ENCODE results near the gene CCR9.

CCR9 gene

GRCh38 chr3:45892161-45892560, 5.8 kb downstream of the CCR9 start:
- H3K4me3 ChIP-seq (ENCODE audit: control insufficient read depth, low read depth, low read length), result no peak overlapping the region
- DNase-seq (ENCODE audit: low read depth), result no peak
- TF ChIP-seq, protein P1, sequence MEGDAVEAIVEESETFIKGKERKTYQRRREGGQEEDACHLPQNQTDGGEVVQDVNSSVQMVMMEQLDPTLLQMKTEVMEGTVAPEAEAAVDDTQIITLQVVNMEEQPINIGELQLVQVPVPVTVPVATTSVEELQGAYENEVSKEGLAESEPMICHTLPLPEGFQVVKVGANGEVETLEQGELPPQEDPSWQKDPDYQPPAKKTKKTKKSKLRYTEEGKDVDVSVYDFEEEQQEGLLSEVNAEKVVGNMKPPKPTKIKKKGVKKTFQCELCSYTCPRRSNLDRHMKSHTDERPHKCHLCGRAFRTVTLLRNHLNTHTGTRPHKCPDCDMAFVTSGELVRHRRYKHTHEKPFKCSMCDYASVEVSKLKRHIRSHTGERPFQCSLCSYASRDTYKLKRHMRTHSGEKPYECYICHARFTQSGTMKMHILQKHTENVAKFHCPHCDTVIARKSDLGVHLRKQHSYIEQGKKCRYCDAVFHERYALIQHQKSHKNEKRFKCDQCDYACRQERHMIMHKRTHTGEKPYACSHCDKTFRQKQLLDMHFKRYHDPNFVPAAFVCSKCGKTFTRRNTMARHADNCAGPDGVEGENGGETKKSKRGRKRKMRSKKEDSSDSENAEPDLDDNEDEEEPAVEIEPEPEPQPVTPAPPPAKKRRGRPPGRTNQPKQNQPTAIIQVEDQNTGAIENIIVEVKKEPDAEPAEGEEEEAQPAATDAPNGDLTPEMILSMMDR (conservative IDR thresholded peaks at IDR 0.05; ENCODE audit: control insufficient read depth, insufficient read depth, low read depth, low read length), result no peak

DNA sequence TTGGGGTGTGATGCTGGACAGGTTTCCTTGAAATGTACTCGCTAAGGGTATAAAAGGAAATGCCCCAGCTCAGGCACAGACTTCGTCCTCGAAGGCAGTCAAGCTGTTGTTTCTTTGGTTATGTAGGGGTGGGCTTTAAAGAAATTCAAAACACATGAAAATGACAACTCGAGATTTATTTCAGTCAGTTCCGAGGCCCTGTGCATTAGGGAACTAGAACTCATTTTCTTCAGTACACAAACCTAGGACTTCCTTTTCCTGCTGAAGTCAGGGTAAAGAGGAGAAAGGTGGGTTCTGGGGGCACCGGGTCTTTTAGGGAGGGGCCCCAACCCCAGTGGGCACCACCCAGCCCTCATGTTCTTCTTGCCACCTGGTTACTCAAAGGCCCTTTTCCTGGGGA, 7.7 kb downstream of the CCR9 start:
- no peak overlapping the region for H3K4me3 ChIP-seq (ENCODE audit: control insufficient read depth, low read depth, low read length)
- TF ChIP-seq, protein P1 (conservative IDR thresholded peaks at IDR 0.05; ENCODE audit: control insufficient read depth, insufficient read depth, low read depth, low read length), result no peak

DNA sequence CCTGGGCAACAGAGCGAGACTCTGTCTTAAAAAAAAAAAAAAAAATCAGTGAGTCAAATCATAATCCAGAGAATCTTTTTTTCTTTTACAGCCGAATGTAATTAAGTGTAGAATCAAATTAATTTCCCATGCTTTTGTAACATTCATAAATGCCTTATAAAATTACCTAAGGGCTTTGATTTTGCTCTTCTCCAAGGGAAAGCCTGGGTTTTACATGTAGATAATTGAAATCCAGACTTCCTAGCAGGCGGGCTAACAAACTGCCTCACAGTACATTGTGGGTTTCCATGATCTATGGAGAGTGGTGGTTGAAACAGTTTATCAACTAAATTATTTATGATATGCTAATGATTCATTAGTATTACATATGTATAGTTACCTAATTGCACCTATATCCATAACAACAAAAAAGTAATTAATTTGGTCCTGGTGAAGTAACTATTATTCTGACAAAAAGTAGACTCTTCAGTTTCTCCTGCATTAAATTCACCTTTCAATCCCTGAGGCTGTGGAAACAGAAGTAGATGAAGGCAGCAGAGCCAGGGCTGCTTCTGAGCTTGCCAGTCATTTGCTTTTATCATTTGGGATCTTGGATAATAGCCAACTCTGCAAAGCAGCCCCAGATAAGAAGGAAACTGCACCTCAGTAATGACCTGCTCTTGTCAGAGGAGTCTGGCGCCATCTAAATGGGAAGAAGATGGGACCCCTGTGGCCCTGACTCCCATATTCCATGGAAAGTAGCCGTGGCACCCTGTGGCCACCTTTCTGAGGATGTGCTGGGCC, 9.5 kb downstream of the CCR9 start:
- TF ChIP-seq, protein P1 (conservative IDR thresholded peaks at IDR 0.05; ENCODE audit: control insufficient read depth, insufficient read depth, low read depth, low read length), result no peak
- no peak overlapping the region for H3K4me3 ChIP-seq (ENCODE audit: control insufficient read depth, low read depth, low read length)

More for the DNA sequence above, 7.7 kb downstream of the CCR9 start:
- no peak for DNase-seq (ENCODE audit: low read depth)

GRCh38 chr3:45896956-45897355, 10.6 kb downstream of the CCR9 start:
- DNase-seq (ENCODE audit: low read depth), result peak; percentile 34
- no peak overlapping the region for H3K4me3 ChIP-seq (ENCODE audit: control insufficient read depth, low read depth, low read length)
- TF ChIP-seq, protein P1 (conservative IDR thresholded peaks at IDR 0.05; ENCODE audit: control insufficient read depth, insufficient read depth, low read depth, low read length), result no peak

More for the DNA sequence above, 9.5 kb downstream of the CCR9 start:
- DNase-seq (ENCODE audit: low read depth), result no peak

DNA sequence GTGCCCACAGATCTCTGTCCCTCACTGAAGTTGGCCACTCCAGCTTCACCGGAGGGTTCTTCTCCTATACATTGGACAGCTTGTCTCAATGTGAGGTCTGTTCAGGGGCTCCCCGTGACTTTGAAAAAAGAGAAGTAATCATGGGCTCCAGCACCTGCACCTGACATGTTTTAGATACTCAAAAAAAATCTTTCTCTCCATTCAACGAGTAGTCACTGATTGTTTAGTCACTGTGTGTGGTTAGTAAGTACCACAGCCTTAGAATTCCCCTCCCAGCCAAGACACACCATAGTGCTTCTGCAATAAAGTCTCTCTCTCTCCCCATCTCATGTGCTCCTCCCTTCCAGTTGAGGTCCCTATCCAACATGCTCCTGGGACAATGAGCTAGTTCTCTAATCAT, 18.6 kb downstream of the CCR9 start:
- no peak for DNase-seq (ENCODE audit: low read depth)
- no peak overlapping the region for H3K4me3 ChIP-seq (ENCODE audit: control insufficient read depth, low read depth, low read length)
- TF ChIP-seq, protein P1 (conservative IDR thresholded peaks at IDR 0.05; ENCODE audit: control insufficient read depth, insufficient read depth, low read depth, low read length), result no peak

GRCh38 chr3:45905755-45906154, 19.4 kb downstream of the CCR9 start:
- TF ChIP-seq, protein P1 (conservative IDR thresholded peaks at IDR 0.05; ENCODE audit: control insufficient read depth, insufficient read depth, low read depth, low read length), result no peak
- DNase-seq (ENCODE audit: low read depth), result no peak
- no peak overlapping the region for H3K4me3 ChIP-seq (ENCODE audit: control insufficient read depth, low read depth, low read length)

All from fibroblast of mammary gland (primary cell).